ENCODE data around the gene SDK1. TPM values are rescaled to one million over a fixed set of nuclear protein-coding genes. Genes with fewer than 3 reads are reported as not detected.
A peak's percentile ranks its signal among the peaks of the same experiment; 100 is the strongest.

Gene SDK1
- total and polyA plus RNA-seq, 4 donors: 0.12 to 0.47 (median 0.36) TPM

- TF ChIP-seq ATF3 (IDR thresholded peaks at IDR 0.05) (no peak), SP1 (IDR thresholded peaks at IDR 0.05) (no peak)
Observed at GRCh38 chr7:3895341-3896116, 594.5 kb downstream of the SDK1 start (continued).

GRCh38 chr7:3896169-3896765, 595.2 kb downstream of the SDK1 start:
- no peak overlapping the region for H3K4me3 ChIP-seq (ENCODE audit: low read depth in 1 of 3, low read length in 3 of 3)
- H3K27me3 ChIP-seq (ENCODE audit: control insufficient read depth in 4 of 4, insufficient read depth in 4 of 4, low read length in 3 of 4): no peaks in the 10 kb centered on the region
- 93% methylated on average over 6 of the region's 6 CpGs for WGBS
- no peaks in the 10 kb centered on the region for H3K4me1 ChIP-seq (ENCODE audit: control insufficient read depth in 4 of 4, insufficient read depth in 4 of 4, low read length in 3 of 4)
- no peak for DNase-seq (ENCODE audit: low spot score)
- H3K36me3 ChIP-seq (ENCODE audit: control insufficient read depth in 4 of 4, insufficient read depth in 3 of 4, low read depth in 1 of 4, low read length in 3 of 4): no peaks in the 10 kb centered on the region
- no peak overlapping the region for H3K9ac ChIP-seq (ENCODE audit: low read depth in 1 of 2, low read length in 2 of 2)
- H3K27ac ChIP-seq (ENCODE audit: low read depth in 1 of 2, low read length in 2 of 2): no peak overlapping the region
- no peak for TF ChIP-seq ZBTB33 (IDR thresholded peaks at IDR 0.05)
- no peak for TF ChIP-seq HNF4A (conservative IDR thresholded peaks at IDR 0.05)
- no peak for TF ChIP-seq SP1 (IDR thresholded peaks at IDR 0.05)
- TF ChIP-seq JUND (IDR thresholded peaks at IDR 0.05): no peak
- TF ChIP-seq GABPA (IDR thresholded peaks at IDR 0.05 in 1 of 2, conservative IDR thresholded peaks at IDR 0.05 in 1 of 2): no peak
- no peak for TF ChIP-seq MAX (IDR thresholded peaks at IDR 0.05)
- no peak for TF ChIP-seq ATF3 (IDR thresholded peaks at IDR 0.05)
- TF ChIP-seq FOXA1 (IDR thresholded peaks at IDR 0.05): no peak
- no peak for TF ChIP-seq TAF1 (conservative IDR thresholded peaks at IDR 0.05)
- no peaks in the 10 kb centered on the region for H3K9me3 ChIP-seq (ENCODE audit: control insufficient read depth in 4 of 4, low read length in 3 of 4)

- 68% methylated on average over 10 of the region's 10 CpGs for WGBS
Observed at GRCh38 chr7:3897430-3898372, 596.6 kb downstream of the SDK1 start.

More at GRCh38 chr7:3897430-3898372, 596.6 kb downstream of the SDK1 start:
- H3K9me3 ChIP-seq (ENCODE audit: control insufficient read depth in 4 of 4, low read length in 3 of 4): no peaks in the 10 kb centered on the region
- TF ChIP-seq GABPA (IDR thresholded peaks at IDR 0.05 in 1 of 2, conservative IDR thresholded peaks at IDR 0.05 in 1 of 2) (no peak), RAD21 (IDR thresholded peaks at IDR 0.05) (peak; percentile 75 to 82), CTCF (IDR thresholded peaks at IDR 0.05; ENCODE audit: low read depth, low read length, missing input control) (peak; percentile 79), EGR1 (IDR thresholded peaks at IDR 0.05; ENCODE audit: low read depth in 2 of 2) (no peak)
- no peak overlapping the region for H3K27ac ChIP-seq (ENCODE audit: low read depth in 1 of 2, low read length in 2 of 2)
- H3K4me1 ChIP-seq (ENCODE audit: control insufficient read depth in 4 of 4, insufficient read depth in 4 of 4, low read length in 3 of 4): no peaks in the 10 kb centered on the region
- H3K9ac ChIP-seq (ENCODE audit: low read depth in 1 of 2, low read length in 2 of 2): no peak overlapping the region
- no peak overlapping the region for H3K4me3 ChIP-seq (ENCODE audit: low read depth in 1 of 3, low read length in 3 of 3)
- DNase-seq (ENCODE audit: low spot score): no peak
- H3K36me3 ChIP-seq (ENCODE audit: control insufficient read depth in 4 of 4, insufficient read depth in 3 of 4, low read depth in 1 of 4, low read length in 3 of 4): no peaks in the 10 kb centered on the region
- H3K27me3 ChIP-seq (ENCODE audit: control insufficient read depth in 4 of 4, insufficient read depth in 4 of 4, low read length in 3 of 4): no peaks in the 10 kb centered on the region

All from liver (tissue), 9 donors.